Nephron progenitor cell (in vitro differentiated cells): Measurements from ENCODE around the gene ACRBP.
A peak's percentile ranks its signal among the peaks of the same experiment; 100 is the strongest.

Experiments
- DNase-seq: peaks from one replicate; pipeline ENCODE4 v3.0.0; 2021
- H3K27ac Mint-ChIP-seq: 2 replicates; pipeline ENCODE4 v1.8.0; 2021; ENCODE audit warnings: mild to moderate bottlenecking, moderate library complexity, mixed read lengths
- H3K27me3 Mint-ChIP-seq: 2 replicates; pipeline ENCODE4 v1.8.0; 2021; ENCODE audit warnings: mild to moderate bottlenecking, low read depth, mixed read lengths; ENCODE audit not compliant: poor library complexity
- H3K36me3 Mint-ChIP-seq: 2 replicates; pipeline ENCODE4 v1.8.0; 2021; ENCODE audit warnings: low read depth, mixed read lengths
- H3K4me1 Mint-ChIP-seq: 2 replicates; pipeline ENCODE4 v1.8.0; 2021; ENCODE audit warnings: mixed read lengths
- H3K4me3 Mint-ChIP-seq: 2 replicates; pipeline ENCODE4 v1.8.0; 2021; ENCODE audit warnings: mild to moderate bottlenecking, moderate library complexity, mixed read lengths
- H3K9me3 Mint-ChIP-seq: 2 replicates; pipeline ENCODE4 v1.8.0; 2021; ENCODE audit warnings: mild to moderate bottlenecking, moderate library complexity, mixed read lengths
- TF ChIP-seq, protein P1 (sequence below): fragments of 200-600 bp; sonication (generic); IDR thresholded peaks from 2 replicates; pipeline ENCODE4 v1.5.0; 2021; ENCODE audit warnings: antibody characterized with exemption

ACRBP gene

DNA sequence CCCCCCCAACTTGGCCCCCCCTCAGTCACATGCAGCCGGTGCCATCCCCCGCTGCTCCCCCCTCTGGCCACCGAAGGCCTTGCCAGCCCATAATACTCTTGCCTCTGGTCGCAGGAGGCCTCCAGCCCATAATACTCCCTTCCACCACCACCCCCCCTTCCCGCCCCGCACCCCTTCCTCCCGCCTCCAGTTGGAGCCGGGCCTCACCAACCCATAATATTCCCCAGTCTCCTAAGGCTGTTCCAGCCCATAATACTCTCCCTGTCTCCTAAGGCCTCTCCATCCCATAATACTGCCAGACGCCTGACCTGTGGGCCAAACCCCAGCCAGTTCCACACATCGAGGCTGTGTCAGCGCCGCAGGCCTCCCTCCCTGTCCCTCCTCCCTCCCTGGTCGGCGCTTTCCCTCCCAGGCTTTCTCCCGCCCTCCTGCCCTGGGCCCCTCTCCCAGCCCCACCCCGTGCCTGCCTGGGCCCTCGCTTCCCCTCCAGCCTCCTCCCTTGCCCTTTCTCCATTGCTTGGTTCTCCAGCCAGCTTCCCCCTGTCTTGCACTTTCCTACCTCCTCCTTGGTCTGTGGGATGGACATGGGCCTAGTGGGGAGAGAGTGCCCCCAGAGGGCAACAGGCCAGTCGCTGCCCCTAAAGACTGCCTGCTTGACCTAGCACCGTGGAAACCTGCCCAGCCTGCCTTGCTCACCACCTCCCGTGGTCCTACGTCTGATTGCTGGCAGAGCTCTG, 33.3 kb downstream of the ACRBP start:
- DNase-seq = peak; percentile 88
- Mint-ChIP-seq H3K9me3 (no peaks in the 10 kb centered on the region), H3K27ac (peak overlapping the region; percentile 55), H3K27me3 (peaks cover 21% of the 10 kb centered on the region), H3K4me3 (no peak overlapping the region), H3K4me1 (peaks cover 57% of the 10 kb centered on the region), H3K36me3 (no peaks in the 10 kb centered on the region)
- TF ChIP-seq, protein P1, sequence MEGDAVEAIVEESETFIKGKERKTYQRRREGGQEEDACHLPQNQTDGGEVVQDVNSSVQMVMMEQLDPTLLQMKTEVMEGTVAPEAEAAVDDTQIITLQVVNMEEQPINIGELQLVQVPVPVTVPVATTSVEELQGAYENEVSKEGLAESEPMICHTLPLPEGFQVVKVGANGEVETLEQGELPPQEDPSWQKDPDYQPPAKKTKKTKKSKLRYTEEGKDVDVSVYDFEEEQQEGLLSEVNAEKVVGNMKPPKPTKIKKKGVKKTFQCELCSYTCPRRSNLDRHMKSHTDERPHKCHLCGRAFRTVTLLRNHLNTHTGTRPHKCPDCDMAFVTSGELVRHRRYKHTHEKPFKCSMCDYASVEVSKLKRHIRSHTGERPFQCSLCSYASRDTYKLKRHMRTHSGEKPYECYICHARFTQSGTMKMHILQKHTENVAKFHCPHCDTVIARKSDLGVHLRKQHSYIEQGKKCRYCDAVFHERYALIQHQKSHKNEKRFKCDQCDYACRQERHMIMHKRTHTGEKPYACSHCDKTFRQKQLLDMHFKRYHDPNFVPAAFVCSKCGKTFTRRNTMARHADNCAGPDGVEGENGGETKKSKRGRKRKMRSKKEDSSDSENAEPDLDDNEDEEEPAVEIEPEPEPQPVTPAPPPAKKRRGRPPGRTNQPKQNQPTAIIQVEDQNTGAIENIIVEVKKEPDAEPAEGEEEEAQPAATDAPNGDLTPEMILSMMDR = no peak

- H3K4me1 Mint-ChIP-seq = peaks cover 54% of the 10 kb centered on the region
- TF ChIP-seq, protein P1 = no peak
- H3K36me3 Mint-ChIP-seq = no peaks in the 10 kb centered on the region
- peaks cover 16% of the 10 kb centered on the region for H3K27me3 Mint-ChIP-seq
- DNase-seq = peak; percentile 63
- peak overlapping the region; percentile 64 for H3K27ac Mint-ChIP-seq
- H3K9me3 Mint-ChIP-seq = no peaks in the 10 kb centered on the region
- peak overlapping the region; percentile 52 for H3K4me3 Mint-ChIP-seq
These were observed 34.0 kb downstream of the ACRBP start for GRCh38 chr12:6613015-6613775.

DNA sequence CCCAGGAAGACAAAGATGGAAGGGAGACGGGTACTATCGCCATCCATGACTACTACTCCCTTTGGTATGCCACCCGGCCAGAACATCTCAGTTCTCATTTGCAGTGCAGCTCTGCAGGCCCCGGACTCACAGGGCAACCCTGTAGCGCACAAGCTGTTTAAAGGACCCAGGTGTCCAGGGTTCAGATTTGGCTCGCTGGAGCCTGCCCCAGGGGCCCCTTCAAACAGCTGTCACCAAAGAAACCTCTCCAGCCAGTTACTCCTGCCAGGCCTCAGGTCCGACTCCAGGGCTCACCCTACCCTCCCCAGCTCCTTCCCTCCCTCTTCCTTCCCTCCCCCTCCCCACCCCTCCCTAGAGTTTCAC, 34.6 kb downstream of the ACRBP start:
- Mint-ChIP-seq H3K4me3 (peak overlapping the region; percentile 35), H3K27ac (peak overlapping the region; percentile 97)

DNA sequence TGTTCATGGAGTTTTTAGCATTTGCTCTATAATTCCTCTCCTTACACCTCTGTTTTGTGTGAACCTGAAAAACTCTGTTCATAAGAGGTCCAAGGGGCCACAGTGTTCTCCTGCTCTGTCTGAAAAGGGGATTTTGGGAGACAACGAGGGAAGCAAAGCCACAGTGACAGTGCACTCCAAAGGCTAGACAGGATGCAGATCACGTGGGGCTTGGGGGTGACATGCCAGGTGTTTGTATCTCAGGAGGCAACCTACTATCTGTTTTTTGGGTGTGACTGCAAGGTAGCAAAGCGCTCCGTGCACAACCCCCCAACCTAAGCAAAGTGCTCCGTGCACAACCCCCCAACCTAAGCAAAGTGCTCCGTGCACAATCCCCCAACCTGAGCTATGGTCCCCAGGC, 35.0 kb downstream of the ACRBP start:
- H3K27me3 Mint-ChIP-seq = peaks cover 9% of the 10 kb centered on the region
- H3K36me3 Mint-ChIP-seq = no peaks in the 10 kb centered on the region
- peak overlapping the region; percentile 97 for H3K27ac Mint-ChIP-seq
- H3K9me3 Mint-ChIP-seq = no peaks in the 10 kb centered on the region
- H3K4me1 Mint-ChIP-seq = peaks cover 48% of the 10 kb centered on the region
- TF ChIP-seq, protein P1 = no peak
- DNase-seq = no peak
- peak overlapping the region; percentile 60 for H3K4me3 Mint-ChIP-seq

More for the DNA sequence above, 34.6 kb downstream of the ACRBP start:
- Mint-ChIP-seq H3K36me3 (no peaks in the 10 kb centered on the region), H3K4me1 (peaks cover 49% of the 10 kb centered on the region), H3K9me3 (no peaks in the 10 kb centered on the region), H3K27me3 (peaks cover 11% of the 10 kb centered on the region)
- DNase-seq = no peak
- TF ChIP-seq, protein P1 = no peak

GRCh38 chr12:6608592-6609281, 38.5 kb downstream of the ACRBP start:
- no peaks in the 10 kb centered on the region for H3K9me3 Mint-ChIP-seq
- DNase-seq = no peak
- H3K36me3 Mint-ChIP-seq = peaks cover 15% of the 10 kb centered on the region
- H3K4me1 Mint-ChIP-seq = peaks cover 52% of the 10 kb centered on the region
- H3K27ac Mint-ChIP-seq = no peak overlapping the region
- H3K4me3 Mint-ChIP-seq = no peak overlapping the region
- H3K27me3 Mint-ChIP-seq = peaks cover 5% of the 10 kb centered on the region
- TF ChIP-seq, protein P1 = no peak
